Epithelial cell of esophagus (primary cell): ENCODE results near the gene E4F1.
"Not testable (repeated sequence)": the region's sequence is repeated elsewhere in the genome, so short reads cannot be mapped to it uniquely, and the experiment has no call there.

Source experiments
- DNase-seq: peaks from one replicate; pipeline ENCODE4 v3.0.0; 2010; ENCODE audit warnings: low read depth
- H3K4me3 ChIP-seq: 2 replicates; pipeline ENCODE4 v1.5.1; 2011; ENCODE audit warnings: mild to moderate bottlenecking, low read length, control low read depth
- TF ChIP-seq, protein P1 (sequence below): IDR thresholded peaks from 2 replicates; pipeline ENCODE4 v1.5.1; 2011; ENCODE audit warnings: low read depth, mild to moderate bottlenecking, low read length, control low read depth, inconsistent platforms; ENCODE audit not compliant: insufficient read depth; ENCODE audit errors: missing control alignments

E4F1 gene

DNA sequence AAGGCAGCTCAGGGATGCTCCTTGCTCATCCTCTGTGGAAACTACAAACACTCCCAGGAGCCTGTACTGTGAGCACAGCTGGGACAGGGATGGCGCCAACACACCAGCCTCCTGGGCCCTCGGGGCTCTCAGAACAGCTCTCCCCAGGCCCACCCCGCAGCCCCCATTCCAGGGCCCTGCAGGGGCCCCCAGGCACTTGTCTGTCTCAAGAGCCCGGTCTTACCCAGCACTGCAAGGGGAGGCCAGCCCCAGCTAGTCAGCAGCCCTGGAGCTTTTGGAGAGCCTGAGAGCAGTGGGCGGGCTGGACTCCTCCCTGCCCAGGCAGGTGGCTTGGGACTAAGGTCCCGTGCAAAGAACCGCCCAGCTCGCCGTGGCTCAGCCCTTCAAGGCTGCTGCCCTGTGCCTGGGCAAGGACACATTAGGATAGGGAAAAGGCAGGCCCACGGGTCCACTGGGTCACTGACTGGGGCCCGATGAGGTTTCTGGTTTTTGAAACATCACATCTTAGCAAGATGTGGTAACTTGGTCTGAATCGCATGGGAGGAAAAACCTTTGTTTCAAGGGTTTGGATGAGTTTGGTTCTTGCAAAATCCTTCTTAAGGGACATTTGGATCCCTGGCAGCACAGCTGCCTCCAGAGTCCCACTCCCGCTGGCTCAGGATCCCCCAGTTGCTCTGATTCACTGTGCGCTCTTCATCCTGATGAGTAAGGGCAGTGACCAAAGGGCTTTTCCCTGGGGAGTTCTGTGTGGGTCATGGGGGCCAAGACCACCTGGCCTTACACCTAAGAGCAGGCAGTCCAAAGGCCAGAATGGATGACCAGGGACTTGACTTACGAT is 15.7 kb downstream of the E4F1 start:
- H3K4me3 ChIP-seq = no peak overlapping the region
- no peak for DNase-seq
- TF ChIP-seq, protein P1, sequence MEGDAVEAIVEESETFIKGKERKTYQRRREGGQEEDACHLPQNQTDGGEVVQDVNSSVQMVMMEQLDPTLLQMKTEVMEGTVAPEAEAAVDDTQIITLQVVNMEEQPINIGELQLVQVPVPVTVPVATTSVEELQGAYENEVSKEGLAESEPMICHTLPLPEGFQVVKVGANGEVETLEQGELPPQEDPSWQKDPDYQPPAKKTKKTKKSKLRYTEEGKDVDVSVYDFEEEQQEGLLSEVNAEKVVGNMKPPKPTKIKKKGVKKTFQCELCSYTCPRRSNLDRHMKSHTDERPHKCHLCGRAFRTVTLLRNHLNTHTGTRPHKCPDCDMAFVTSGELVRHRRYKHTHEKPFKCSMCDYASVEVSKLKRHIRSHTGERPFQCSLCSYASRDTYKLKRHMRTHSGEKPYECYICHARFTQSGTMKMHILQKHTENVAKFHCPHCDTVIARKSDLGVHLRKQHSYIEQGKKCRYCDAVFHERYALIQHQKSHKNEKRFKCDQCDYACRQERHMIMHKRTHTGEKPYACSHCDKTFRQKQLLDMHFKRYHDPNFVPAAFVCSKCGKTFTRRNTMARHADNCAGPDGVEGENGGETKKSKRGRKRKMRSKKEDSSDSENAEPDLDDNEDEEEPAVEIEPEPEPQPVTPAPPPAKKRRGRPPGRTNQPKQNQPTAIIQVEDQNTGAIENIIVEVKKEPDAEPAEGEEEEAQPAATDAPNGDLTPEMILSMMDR = no peak

DNA sequence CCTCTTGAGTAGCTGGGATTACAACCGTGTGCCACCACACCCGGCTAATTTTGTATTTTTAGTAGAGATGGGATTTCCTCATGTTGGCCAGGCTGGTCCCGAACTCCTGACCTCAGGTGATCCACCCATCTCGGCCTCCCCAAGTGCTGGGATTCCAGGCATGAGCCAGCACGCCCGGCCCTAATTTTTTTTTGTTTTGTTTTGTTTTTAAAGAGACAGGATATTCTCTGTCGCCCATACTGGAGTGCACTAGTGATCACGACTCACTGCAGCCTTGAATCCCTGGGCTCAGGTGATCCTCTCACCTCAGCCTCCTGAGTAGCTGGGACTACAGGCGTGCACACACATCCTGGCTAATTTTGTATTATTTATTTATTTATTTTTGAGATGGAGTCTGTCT is 16.9 kb downstream of the E4F1 start:
- DNase-seq, H3K4me3 ChIP-seq: not testable (repeated sequence)

DNA sequence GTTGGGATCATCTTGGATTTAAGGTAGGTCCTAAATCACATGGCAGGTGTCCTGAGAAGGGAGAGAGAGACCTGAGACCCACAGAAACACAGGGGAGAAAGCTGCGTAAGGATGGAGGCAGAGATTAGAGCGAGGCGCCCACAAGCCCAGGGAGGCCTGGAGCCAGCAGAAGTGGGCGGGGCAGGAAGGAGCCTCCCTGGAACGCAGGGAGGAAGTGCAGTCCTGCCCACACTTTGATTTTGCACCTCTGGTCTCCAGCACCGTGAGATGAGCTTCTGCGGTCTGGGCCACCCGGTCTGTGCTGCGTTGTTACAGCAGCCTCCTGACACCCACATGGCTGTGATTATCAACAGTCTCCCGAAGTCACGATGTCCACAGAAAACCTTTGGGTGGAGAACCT is 19.2 kb downstream of the E4F1 start:
- no peak for DNase-seq
- TF ChIP-seq, protein P1 = no peak
- no peak overlapping the region for H3K4me3 ChIP-seq

DNA sequence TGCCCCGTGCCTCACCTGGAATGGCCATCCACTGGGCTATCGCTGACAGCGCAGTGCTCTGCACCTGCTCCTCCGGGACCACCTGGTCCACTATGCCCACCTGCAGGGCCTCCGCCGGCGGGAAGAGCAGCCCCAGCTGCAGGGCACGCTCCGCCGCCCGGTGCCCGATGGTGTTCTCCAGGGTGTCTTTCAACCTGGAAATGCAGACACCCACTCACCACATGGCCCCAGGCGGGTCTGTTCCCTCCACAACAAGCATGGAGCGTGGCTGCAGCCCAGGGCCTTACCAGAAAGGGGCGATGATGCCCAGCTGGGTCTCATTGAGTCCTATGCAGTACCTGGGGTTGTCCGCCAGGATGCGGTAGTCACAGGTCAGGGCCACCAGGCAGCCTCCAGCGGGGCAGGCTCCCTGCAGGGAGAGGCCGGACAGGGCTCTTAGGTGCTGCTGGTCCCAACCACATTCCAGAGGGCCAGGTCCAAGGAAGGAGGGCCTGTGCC is 19.7 kb downstream of the E4F1 start:
- DNase-seq = no peak
- H3K4me3 ChIP-seq = no peak overlapping the region
- TF ChIP-seq, protein P1 = peak; percentile 2

DNA sequence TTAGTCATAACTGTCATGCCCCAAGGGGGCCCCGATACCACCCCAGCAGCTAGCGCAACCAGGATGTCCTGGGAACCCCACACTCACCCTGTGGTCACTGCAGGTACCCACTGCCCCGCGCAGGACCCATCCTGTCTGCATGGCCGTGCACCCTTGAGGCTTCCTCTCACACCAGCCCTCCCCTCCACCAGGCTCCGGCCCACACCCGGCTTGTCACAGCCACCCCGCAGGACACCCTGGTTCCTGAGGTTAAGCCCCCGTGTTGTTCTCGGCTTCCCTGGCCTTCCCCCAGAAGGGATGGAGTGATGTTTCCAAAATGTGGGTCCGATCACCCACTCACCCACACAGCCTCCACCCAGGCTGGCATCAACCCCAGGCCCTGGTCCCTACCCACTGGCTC is 20.4 kb downstream of the E4F1 start:
- TF ChIP-seq, protein P1 = no peak
- no peak overlapping the region for H3K4me3 ChIP-seq
- DNase-seq = no peak

DNA sequence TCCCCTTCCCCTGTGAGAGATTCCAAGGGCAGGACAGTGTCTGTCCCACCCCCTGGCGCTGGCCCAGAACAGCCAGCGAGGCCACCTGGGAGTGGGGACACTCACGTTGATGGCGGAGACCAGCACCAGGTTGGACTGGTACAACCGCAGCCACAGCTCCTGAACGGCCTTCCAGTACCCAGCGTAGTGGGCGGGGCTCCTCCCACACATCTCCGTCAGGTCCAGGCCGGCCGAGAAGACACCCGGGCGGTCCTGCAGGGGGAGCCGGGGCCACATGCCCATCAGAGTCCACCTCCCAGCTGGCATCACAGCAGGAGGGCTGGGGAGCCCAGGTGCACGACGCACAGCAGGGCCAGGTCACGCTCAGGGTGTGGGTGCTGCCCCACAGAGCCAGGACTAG is 20.9 kb downstream of the E4F1 start:
- TF ChIP-seq, protein P1 = no peak
- no peak overlapping the region for H3K4me3 ChIP-seq
- no peak for DNase-seq

DNA sequence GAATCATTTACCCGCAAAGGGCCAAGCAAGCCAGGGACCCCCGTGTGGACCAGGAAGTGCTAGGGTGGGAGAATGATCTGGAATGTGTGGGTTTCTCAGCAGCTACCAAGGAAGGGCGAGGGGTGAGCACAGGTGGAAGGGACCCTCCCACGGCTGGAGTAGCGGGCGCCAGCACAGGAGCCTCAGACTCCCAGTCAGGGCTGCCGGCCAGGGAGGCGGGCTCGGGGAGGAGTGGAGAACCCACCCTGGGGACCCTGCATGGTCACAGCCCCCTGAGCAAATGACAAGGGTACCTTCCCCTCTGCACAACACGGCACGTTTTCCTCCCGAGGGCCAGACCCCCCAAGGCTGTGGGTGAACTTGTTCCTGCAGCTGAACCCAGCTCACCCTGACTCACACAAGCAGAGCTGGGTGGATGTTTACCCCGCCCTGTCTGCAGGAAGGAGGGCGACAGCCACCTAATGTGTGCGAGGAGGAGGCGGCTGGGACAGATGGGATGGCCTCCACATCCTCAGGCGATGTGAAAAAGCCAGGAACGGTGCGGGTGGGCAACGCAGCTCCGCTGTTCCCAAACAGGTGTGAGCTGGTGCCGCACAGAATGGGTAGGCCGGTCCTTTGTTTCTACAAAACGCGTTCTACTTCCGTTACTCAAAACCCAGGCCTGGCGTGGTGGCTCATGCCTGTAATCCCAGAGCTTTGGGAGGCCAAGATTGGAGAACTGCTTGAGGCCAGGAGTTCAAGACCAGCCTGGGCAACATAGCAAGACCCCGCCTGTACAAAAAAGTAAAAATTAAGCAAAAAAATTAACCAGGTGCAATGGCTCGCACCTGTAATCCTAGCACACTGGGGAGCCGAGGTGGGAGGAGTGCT is 21.8 kb downstream of the E4F1 start:
- no peak overlapping the region for H3K4me3 ChIP-seq
- peak; percentile 47 for DNase-seq
- TF ChIP-seq, protein P1 = no peak
